ENCODE results near the gene STEAP2.
"Not testable (repeated sequence)": the region's sequence is repeated elsewhere in the genome, so short reads cannot be mapped to it uniquely, and the experiment has no call there.

STEAP2 gene

GRCh38 chr7:90238022-90238421 lies 26.5 kb downstream of the STEAP2 start:
- no peak for DNase-seq

- no peak for DNase-seq
Observed at GRCh38 chr7:90238583-90238982, 27.0 kb downstream of the STEAP2 start.

GRCh38 chr7:90239050-90239449 lies 27.5 kb downstream of the STEAP2 start:
- no peak for DNase-seq

- no peak for DNase-seq
Observed at GRCh38 chr7:90239625-90240228, 28.2 kb downstream of the STEAP2 start.

GRCh38 chr7:90242369-90243168 lies 31.0 kb downstream of the STEAP2 start:
- no peak for DNase-seq

- DNase-seq = no peak
Observed at GRCh38 chr7:90243556-90243955, 32.0 kb downstream of the STEAP2 start.

- DNase-seq = no peak
Observed at GRCh38 chr7:90244565-90244908, 33.0 kb downstream of the STEAP2 start.

GRCh38 chr7:90244909-90245851 lies 33.6 kb downstream of the STEAP2 start, which contains the start of gene CFAP69:
TSS of gene CFAP69 (plus strand) at chr7:90245174. CDS start at chr7:90245425, 251 bp downstream.
- peak; percentile 82 for DNase-seq

- DNase-seq = peak; percentile 54
Observed at GRCh38 chr7:90246171-90246570, 34.6 kb downstream of the STEAP2 start.

GRCh38 chr7:90248706-90249105 lies 37.2 kb downstream of the STEAP2 start:
- DNase-seq = no peak

GRCh38 chr7:90250601-90251303 lies 39.2 kb downstream of the STEAP2 start:
- peak; percentile 84 for DNase-seq

GRCh38 chr7:90251304-90251635 lies 39.7 kb downstream of the STEAP2 start:
- peak; percentile 31 for DNase-seq

- DNase-seq = not testable (repeated sequence)
Observed at GRCh38 chr7:90256011-90256410, 44.5 kb downstream of the STEAP2 start.

- DNase-seq = peak; percentile 23
Observed at GRCh38 chr7:90256778-90257177, 45.2 kb downstream of the STEAP2 start.

- DNase-seq = no peak
Observed at GRCh38 chr7:90261441-90261840, 49.9 kb downstream of the STEAP2 start.

- peak; percentile 54 for DNase-seq
Observed at GRCh38 chr7:90262438-90262837, 50.9 kb downstream of the STEAP2 start.

- peak; percentile 46 for DNase-seq
Observed at GRCh38 chr7:90266808-90267207, 55.3 kb downstream of the STEAP2 start.

GRCh38 chr7:90267263-90267858 lies 55.8 kb downstream of the STEAP2 start:
- DNase-seq = no peak

GRCh38 chr7:90269163-90269562 lies 57.6 kb downstream of the STEAP2 start:
- DNase-seq = no peak

GRCh38 chr7:90270431-90271178 lies 59.1 kb downstream of the STEAP2 start:
- no peak for DNase-seq

GRCh38 chr7:90271753-90272152 lies 60.2 kb downstream of the STEAP2 start:
- peak; percentile 77 for DNase-seq

Measured in fibroblast of skin of scalp (primary cell).